22Rv1 (cell line): ENCODE data around the gene RXYLT1.

ENCODE experiments used
- ZFX ChIP-seq: fragments of 450-650 bp; IDR thresholded peaks from 2 replicates; pipeline ENCODE4 v1.6.1; 2017; ENCODE audit warnings: antibody characterized with exemption, borderline replicate concordance
- TF ChIP-seq, protein P1 (sequence below): fragments of 450-650 bp; IDR thresholded peaks from 2 replicates; pipeline ENCODE4 v1.5.1; 2017; ENCODE audit warnings: mild to moderate bottlenecking

GRCh38 chr12:63809566-63809965 is 29.9 kb downstream of the RXYLT1 start:
- TF ChIP-seq, protein P1, sequence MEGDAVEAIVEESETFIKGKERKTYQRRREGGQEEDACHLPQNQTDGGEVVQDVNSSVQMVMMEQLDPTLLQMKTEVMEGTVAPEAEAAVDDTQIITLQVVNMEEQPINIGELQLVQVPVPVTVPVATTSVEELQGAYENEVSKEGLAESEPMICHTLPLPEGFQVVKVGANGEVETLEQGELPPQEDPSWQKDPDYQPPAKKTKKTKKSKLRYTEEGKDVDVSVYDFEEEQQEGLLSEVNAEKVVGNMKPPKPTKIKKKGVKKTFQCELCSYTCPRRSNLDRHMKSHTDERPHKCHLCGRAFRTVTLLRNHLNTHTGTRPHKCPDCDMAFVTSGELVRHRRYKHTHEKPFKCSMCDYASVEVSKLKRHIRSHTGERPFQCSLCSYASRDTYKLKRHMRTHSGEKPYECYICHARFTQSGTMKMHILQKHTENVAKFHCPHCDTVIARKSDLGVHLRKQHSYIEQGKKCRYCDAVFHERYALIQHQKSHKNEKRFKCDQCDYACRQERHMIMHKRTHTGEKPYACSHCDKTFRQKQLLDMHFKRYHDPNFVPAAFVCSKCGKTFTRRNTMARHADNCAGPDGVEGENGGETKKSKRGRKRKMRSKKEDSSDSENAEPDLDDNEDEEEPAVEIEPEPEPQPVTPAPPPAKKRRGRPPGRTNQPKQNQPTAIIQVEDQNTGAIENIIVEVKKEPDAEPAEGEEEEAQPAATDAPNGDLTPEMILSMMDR: no peak
- TF ChIP-seq ZFX: no peak
